ENCODE data around the gene GRID1. TPM values are rescaled to one million over a fixed set of nuclear protein-coding genes. Genes with fewer than 3 reads are reported as not detected.
A peak's percentile ranks its signal among the peaks of the same experiment; 100 is the strongest.

GRID1 gene
- total and polyA plus RNA-seq, 10 donors = 0.06 to 0.42 (median 0.15) TPM; not detected in 4

GRCh38 chr10:85612833-85613232 is 753.8 kb downstream of the GRID1 start:
- no peaks in the 10 kb centered on the region for H3K27me3 ChIP-seq (replicated peaks in 1 of 7)
- peak in 5 of 11 experiments; percentile 6 to 50 (median 30) for TF ChIP-seq CTCF (IDR thresholded peaks at IDR 0.05 in 8 of 11, conservative IDR thresholded peaks at IDR 0.05 in 3 of 11)
- TF ChIP-seq POLR2AphosphoS5 (IDR thresholded peaks at IDR 0.05) = no peak
- no peak for TF ChIP-seq POLR2A (IDR thresholded peaks at IDR 0.05)
- no peak overlapping the region for H3K27ac ChIP-seq
- no peaks in the 10 kb centered on the region for H3K36me3 ChIP-seq
- peaks cover 0 to 21% (median 14%) of the 10 kb centered on the region in 6 donors for H3K4me1 ChIP-seq
- H3K4me3 ChIP-seq = no peak overlapping the region
- DNase-seq = no peak
- 55 to 61% (median 60%) methylated on average over 6 of the region's 6 CpGs for WGBS, 5 donors
- no peaks in the 10 kb centered on the region for H3K9me3 ChIP-seq
- intact Hi-C loops (cut with DNase I; ENCODE audit: low total_unique reads) = no loop called here

GRCh38 chr10:85612378-85612775 is 754.2 kb downstream of the GRID1 start:
- no peak for DNase-seq
- WGBS, 5 donors = 9 to 35% (median 25%) methylated on average over 3 of the region's 3 CpGs
- no peak overlapping the region for H3K4me3 ChIP-seq
- H3K36me3 ChIP-seq = no peaks in the 10 kb centered on the region
- H3K9me3 ChIP-seq = peaks cover 0 to 2% (median 0%) of the 10 kb centered on the region in 8 donors
- no peaks in the 10 kb centered on the region for H3K27me3 ChIP-seq (replicated peaks in 1 of 7)
- TF ChIP-seq POLR2AphosphoS5 (IDR thresholded peaks at IDR 0.05) (peak in 1 of 3 donors; percentile 27), CTCF (IDR thresholded peaks at IDR 0.05 in 8 of 11, conservative IDR thresholded peaks at IDR 0.05 in 3 of 11) (no peak), POLR2A (IDR thresholded peaks at IDR 0.05) (no peak)
- H3K4me1 ChIP-seq = peaks cover 0 to 21% (median 14%) of the 10 kb centered on the region in 6 donors
- intact Hi-C loops (cut with DNase I; ENCODE audit: low total_unique reads) = no loop called here
- H3K27ac ChIP-seq = peak overlapping the region in 1 of 8 donors; percentile 48

DNA sequence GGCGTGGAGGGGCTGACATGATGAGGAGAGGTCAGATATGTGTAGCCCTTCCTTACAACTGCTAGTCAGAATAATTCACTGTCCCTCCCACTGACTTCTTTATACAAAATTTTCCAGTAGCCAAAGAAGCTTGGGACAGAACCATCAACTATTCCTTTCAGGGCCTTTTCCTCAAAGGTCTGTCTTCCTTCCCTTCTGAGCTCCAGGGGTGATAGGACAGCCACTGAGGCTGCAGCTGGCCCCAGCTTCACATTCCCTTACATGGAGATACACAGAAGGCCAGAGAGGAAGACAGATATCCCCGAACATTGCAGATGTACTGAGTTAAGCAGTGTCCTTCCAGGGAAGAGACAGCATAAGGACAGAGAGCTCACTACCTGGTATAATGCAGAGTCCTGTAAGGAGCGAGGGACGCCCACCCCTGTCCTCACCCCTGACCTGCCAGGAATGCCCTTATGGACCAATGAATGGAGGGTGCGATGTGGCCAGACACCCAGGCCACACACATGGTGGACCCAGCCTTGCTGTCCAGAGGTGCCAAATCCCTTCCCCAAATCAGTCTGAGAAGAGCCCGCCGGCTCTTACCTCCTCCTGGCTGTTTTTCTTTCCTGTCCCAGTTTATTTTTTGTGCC is 754.7 kb downstream of the GRID1 start:
- H3K36me3 ChIP-seq = no peaks in the 10 kb centered on the region
- WGBS, 5 donors = 72 to 79% (median 76%) methylated on average over 7 of the region's 7 CpGs
- no peaks in the 10 kb centered on the region for H3K27me3 ChIP-seq (replicated peaks in 1 of 7)
- DNase-seq = no peak
- H3K27ac ChIP-seq = peak overlapping the region in 1 of 8 donors; percentile 48
- no peak overlapping the region for H3K4me3 ChIP-seq
- peaks cover 0 to 4% (median 0%) of the 10 kb centered on the region in 8 donors for H3K9me3 ChIP-seq
- H3K4me1 ChIP-seq = peaks cover 0 to 21% (median 14%) of the 10 kb centered on the region in 6 donors
- intact Hi-C loops (cut with DNase I; ENCODE audit: low total_unique reads) = no loop called here
- TF ChIP-seq POLR2AphosphoS5 (IDR thresholded peaks at IDR 0.05) (no peak), CTCF (IDR thresholded peaks at IDR 0.05 in 8 of 11, conservative IDR thresholded peaks at IDR 0.05 in 3 of 11) (no peak), POLR2A (IDR thresholded peaks at IDR 0.05) (no peak)

DNA sequence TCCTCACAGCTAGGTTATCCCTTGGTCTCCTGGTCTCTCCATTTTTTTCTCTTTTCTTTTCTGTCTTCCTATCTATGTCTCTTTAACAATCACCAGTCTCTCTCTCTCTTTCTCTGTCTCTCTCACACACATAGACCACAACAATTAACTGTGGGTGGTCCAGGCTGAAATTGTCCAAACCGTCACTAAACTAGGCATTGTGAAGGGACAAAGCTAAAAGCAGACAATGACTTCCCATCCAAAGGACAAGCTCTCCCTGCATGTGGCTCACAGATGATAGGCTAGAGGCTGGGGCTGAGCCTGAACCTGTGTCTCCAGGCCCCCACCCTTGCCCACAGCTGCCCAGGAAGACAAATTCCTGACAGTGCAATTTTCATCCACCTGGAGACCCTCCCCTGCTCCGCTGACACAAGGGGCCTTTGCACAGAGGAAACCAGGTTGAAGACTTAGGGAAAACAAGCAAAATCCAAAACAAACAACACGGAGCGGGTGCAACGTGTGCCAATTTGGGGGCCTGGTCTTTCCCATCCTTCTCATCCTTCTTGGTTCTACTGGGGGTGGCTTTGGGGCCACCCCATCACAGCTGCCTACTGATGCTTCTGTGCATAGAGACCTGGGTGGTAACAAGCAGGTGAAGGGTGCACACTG is 755.4 kb downstream of the GRID1 start:
- DNase-seq = no peak
- no peaks in the 10 kb centered on the region for H3K27me3 ChIP-seq (replicated peaks in 1 of 7)
- peaks cover 0 to 4% (median 0%) of the 10 kb centered on the region in 8 donors for H3K9me3 ChIP-seq
- H3K4me1 ChIP-seq = peaks cover 0 to 21% (median 14%) of the 10 kb centered on the region in 6 donors
- H3K4me3 ChIP-seq = no peak overlapping the region
- H3K36me3 ChIP-seq = no peaks in the 10 kb centered on the region
- 77 to 95% (median 88%) methylated on average over 5 of the region's 5 CpGs for WGBS, 5 donors
- intact Hi-C loops (cut with DNase I; ENCODE audit: low total_unique reads) = no loop called here
- no peak for TF ChIP-seq CTCF (IDR thresholded peaks at IDR 0.05 in 8 of 11, conservative IDR thresholded peaks at IDR 0.05 in 3 of 11)
- H3K27ac ChIP-seq = no peak overlapping the region
